Activated T-cell treated with anti-CD3 and anti-CD28 coated beads, Interleukin-2, amount 50 U/mL, for 48 hours (primary cell): Measurements from ENCODE around the gene POLR3E.
"Not testable (repeated sequence)": the region's sequence is repeated elsewhere in the genome, so short reads cannot be mapped to it uniquely, and the experiment has no call there.

Experiments
- DNase-seq, 2 experiments: peaks; one replicate each; pipeline ENCODE4 v3.0.0-alpha.2; 2020

The POLR3E gene

GRCh38 chr16:22368200-22368826, 71.1 kb downstream of the POLR3E start:
- not testable (repeated sequence) for DNase-seq

DNA sequence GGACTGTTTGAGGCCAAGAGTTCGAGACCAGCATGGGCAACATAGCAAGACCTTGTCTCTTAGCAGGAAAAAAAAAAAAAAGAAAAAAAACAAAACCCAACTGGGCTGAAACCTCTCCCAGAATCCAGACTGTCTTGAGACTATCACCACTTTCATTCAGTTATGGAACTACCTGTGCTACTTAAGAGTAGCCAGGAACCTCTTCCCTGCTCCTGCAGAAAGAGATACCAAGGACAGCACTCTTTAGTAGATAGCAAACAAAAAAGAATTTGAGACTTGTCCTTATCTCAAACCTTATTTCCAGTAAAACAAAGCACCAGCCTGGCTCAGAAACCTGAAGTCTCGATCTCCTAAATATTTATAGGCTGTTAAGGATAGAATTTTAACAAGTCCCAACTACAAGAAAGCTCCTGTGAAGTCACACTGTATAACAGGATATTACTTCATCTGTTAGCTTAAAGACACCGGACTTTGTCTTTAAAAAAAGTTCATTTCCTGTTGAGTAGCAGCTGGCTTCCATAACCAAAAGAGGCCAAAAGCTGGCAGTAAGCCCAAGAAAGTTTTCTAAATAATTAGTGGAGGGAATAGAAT, 72.1 kb downstream of the POLR3E start:
- DNase-seq = no peak

DNA sequence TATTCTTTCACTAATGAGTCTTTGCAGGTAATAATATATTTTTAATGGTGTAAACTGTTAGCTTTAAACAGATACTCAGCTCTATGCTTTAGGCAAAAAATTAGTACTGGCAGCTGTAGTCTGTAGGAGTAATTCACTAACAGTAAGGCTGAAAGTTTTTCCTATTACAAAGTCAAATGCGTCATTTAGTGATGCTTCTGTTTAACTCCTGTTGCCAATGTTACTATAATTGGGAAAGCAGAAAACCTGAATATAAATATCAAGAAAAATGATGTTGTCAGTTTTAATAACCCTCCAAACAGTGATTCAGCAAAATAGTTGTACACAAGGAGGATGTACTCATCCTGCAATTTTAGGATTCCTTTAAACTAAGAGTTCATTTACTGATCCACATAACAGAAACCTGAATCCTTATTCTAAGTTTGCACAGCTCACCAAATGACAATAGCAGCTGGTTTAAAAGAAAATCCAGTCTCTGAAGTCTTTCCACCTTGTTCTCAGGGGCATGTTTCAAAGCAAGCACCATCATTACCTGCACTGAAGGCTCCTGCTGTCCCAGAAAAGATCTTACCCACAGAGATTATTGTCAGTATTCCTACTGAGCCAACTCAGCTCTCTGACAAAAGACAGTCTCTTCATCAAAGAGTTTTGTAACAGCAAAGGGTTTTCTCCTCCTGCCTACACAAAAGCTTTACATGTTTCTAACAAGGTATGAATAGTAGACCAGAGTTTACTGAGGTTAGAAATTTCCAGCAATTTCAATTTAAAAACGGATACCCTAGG, 73.0 kb downstream of the POLR3E start:
- no peak for DNase-seq

DNA sequence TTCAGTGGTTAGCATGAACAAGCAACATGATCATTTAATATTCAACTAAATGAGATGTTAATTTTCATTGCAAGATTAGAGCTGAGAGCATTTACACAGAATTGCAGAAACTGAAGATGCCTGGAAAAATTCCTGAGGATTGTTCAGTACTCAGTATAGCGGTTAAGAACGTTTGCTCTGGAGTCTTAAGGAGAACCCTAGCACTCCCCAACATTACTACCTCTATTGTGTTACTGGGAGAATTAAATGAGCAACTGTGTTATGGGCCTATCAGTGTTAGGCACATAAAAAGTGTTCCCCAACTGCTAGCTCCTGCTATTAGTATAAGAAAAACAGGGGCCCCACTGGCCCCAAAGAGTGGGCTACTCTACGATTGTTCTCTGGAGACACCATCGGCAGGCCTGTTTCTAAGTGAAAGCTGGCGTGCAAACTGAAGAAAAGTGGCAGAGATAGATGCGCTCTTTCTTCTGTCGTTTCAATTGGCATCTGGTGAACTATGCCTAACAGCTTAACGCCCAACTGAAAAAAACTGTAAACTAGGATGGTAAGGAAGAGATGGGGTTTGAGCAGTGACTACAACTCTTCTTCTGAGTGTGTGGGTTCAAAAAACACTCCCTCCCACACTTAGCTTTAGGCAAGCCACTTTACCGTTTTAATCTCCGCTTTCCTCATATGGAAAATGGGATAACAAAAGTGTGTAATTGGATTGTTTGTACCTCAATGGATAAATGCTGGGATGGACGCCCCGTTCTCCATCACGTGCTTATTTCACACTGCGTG, 75.9 kb downstream of the POLR3E start:
- peak; percentile 26 to 44 for DNase-seq

DNA sequence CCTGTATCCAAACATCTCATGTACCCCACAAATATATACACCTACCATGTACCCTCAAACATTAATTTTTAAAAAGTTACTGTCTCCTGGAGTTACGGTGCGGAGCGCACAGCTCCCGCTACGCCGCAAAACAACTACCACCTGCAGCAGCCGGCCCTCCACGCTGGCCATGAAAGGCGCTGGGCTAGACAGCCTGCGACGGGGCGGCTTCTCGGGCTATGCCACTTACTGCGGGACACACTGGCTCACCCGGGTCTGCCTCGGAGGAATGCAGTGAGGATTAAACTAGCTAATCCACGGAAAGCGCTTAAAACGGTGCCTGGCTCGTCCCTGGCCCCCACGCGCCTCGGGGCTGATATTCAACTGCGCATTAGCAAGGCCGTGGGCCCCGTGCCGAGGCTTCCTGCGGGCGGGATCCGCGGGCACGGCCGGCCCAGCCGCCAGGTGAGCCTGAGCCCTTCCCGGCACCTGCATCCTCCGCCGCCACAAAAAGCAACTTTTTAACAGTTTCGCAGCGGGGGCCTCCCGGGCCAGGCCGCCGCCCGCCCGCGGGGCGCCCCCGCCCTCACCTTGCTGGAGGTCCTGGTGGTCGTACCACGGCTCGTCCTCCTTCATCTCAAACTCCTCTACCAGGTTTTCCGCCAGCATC, 76.6 kb downstream of the POLR3E start:
- peak; percentile 65 to 67 for DNase-seq

DNA sequence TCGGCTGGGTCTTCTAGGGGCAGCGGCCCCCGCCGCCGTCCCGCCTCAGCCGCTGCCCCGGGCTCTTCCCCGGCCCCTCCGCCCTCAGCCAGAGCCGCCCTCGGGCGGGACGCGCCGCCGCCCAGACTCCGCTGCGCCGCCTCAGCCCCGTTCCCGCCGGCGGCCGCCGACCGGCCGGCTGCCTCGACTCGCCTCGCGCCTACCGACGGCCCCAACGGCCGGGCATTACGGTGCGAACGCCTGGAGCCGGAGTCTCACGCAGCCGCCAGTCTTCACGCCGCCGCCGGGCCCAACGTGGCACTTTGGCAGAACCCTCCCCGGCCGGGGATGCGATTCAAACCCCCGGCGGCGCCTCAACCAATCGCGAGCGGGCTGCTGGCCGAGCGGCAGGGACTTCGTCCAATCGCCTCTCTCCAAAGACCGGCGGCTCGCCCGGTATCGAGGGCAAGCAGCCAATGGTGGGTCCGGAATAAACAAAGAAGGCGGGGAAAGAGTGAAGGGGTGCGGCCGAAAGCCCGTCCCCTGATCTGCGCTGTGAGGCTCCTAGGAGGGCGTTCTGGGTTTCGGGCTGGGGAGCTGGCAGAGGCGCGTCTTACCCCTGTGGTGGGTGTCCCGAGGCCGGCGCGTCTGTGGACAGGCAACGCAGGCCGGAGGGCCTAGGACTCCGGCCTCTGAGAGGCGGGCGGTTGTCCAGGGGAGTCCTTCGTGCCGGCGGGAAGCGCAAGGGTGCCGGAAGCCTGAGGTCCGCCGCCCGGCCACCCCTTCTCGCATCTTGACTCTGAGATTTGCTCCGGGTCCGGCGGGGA, 77.3 kb downstream of the POLR3E start, which contains the start of gene CDR2:
Gene CDR2 (minus strand): TSS at position 309 of the 806 bp plus-strand sequence. CDS start 310 bp downstream, outside the sequence.
- DNase-seq = peak; percentile 98 to 99

- DNase-seq = no peak
Measured at GRCh38 chr16:22375117-22375962, 78.1 kb downstream of the POLR3E start.

DNA sequence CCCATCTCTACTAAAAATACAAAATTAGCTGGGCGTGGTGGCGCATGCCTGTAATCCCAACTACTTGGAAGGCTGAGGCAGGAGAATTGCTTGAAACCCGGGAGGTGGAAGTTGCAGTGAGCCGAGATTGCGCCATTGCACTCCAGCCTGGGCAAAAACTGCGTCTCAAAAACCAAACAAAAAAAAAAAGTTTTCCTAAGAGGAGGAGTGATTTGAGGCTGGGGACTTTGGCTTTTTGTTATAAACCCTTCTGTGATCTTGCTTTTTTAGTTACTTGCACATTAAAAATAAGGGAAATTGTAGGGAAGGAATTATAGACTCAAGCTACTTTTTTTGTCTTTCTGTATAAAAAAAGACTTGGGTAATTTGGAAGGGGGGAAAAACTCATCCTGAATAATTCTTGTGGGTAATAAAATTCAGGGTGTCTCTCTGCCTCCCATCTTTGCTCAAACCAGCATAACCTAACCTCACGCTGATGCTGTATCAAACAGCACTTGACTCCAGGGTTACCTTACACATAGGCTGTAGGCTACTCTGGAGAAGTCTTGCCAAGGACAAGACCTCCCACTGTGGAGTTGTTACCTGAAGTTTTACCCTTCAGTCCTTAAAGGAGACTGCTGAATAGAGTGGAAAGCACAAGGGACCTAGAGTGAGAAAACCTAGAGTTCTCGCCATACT, 78.9 kb downstream of the POLR3E start:
- DNase-seq = no peak

DNA sequence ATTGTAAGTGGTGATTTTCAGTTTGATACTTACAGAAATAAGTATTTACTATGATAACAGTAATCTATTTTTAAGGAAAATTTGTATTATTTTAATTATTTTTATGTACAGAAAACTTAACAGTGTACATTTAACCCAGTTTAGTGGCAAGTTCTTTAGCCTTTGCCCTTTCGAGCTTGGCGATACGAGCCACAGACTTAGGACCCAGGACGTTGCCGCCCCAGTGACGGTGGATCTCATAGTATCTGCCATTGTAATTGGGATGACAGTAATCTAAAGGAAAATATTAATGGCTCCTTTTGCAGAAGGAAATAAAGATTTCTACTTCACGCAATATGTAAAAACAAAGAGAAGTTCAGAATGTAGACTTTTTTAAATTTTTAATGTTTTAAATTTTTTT, 82.4 kb downstream of the POLR3E start:
- no peak for DNase-seq

- DNase-seq = no peak
Measured at GRCh38 chr16:22380529-22380928, 83.3 kb downstream of the POLR3E start.

DNA sequence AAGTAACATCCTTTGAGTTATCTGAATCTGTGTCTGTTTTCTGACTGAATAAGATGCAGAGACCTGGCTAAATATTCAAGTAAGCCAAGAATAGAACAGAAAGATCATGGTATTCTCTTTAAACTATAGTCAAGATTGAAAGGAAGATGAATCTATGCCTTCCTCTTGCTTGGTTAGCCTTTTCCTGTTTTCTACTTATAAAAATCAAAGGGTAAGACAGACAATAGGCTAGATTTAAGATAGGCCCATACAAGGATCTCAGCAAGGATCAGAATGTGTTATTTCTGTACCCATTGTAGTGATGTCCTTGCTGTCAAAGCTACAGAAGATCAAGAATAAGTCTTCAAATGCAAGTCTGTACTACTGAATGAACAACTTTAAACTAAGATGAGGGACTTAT, 84.2 kb downstream of the POLR3E start:
- DNase-seq = no peak

GRCh38 chr16:22383827-22384226, 86.6 kb downstream of the POLR3E start:
- DNase-seq = no peak
